HEK293 (cell line): ENCODE data around the gene PLCL2.

Experiments
- CTCF ChIA-PET: fragments of 350-600 bp; formaldehyde crosslinking; extraction: SDS; loops from one replicate; lab custom pipeline; 2021; ENCODE audit warnings: antibody characterized with exemption; lab: Yijun Ruan, JAX
- POLR2A ChIA-PET: fragments of 300-600 bp; formaldehyde crosslinking; extraction: SDS; loops from one replicate; lab custom pipeline; 2020; ENCODE audit warnings: antibody characterized with exemption, inconsistent platforms; lab: Yijun Ruan, JAX
- H3K27ac ChIP-seq: fragments of 200-500 bp; sonication (Bioruptor generic); 2 replicates; pipeline ENCODE4 v1.5.1; 2014; ENCODE audit warnings: low read depth, low read length, control low read depth, inconsistent platforms; ENCODE audit errors: extremely low read depth
- H3K36me3 ChIP-seq, 2 experiments: fragments of 200-500 bp in 1 of 2; sonication (Bioruptor generic) in 1 of 2; 1 replicate in 1 of 2; 2 replicates in 1 of 2; pipeline ENCODE4 v1.5.1; 2014 to 2017; ENCODE audit warnings: inconsistent platforms in 2 of 2, low read length in 2 of 2; ENCODE audit not compliant: control insufficient read depth in 2 of 2, insufficient read depth in 1 of 2
- H3K4me1 ChIP-seq: fragments of 200-500 bp; sonication (Bioruptor generic); 2 replicates; pipeline ENCODE4 v1.5.1; 2014; ENCODE audit warnings: mild to moderate bottlenecking, low read length, inconsistent platforms; ENCODE audit not compliant: control insufficient read depth, insufficient read depth
- H3K4me3 ChIP-seq: 2 replicates; pipeline ENCODE4 v1.5.1; 2011; ENCODE audit warnings: low read depth, mild to moderate bottlenecking, control low read depth, low read length, moderate library complexity
- H3K9me3 ChIP-seq: fragments of 200-500 bp; sonication (Bioruptor generic); 2 replicates; pipeline ENCODE4 v1.5.1; 2014; ENCODE audit warnings: low read depth, low read length, inconsistent platforms; ENCODE audit not compliant: control insufficient read depth, insufficient read depth
- KLF16 ChIP-seq: fragments of 450-650 bp; formaldehyde crosslinking; IDR thresholded peaks from 2 replicates; pipeline ENCODE4 v1.5.1; 2017; ENCODE audit warnings: missing biosample characterization, missing genetic modification characterization
- OVOL3 ChIP-seq: fragments of 450-650 bp; formaldehyde crosslinking; IDR thresholded peaks from 2 replicates; pipeline ENCODE4 v1.5.1; 2016; ENCODE audit warnings: missing biosample characterization, missing genetic modification characterization
- PRDM1 ChIP-seq: fragments of 450-650 bp; formaldehyde crosslinking; IDR thresholded peaks from 2 replicates; pipeline ENCODE4; 2016; ENCODE audit warnings: missing biosample characterization, missing genetic modification characterization
- SCRT2 ChIP-seq: fragments of 450-650 bp; formaldehyde crosslinking; IDR thresholded peaks from 2 replicates; pipeline ENCODE4 v1.5.1; 2016; ENCODE audit warnings: missing biosample characterization, missing genetic modification characterization
- SP7 ChIP-seq: fragments of 450-650 bp; formaldehyde crosslinking; IDR thresholded peaks from 2 replicates; pipeline ENCODE4 v1.5.1; 2016; ENCODE audit warnings: missing biosample characterization, missing genetic modification characterization
- ZBTB21 ChIP-seq: fragments of 450-650 bp; formaldehyde crosslinking; IDR thresholded peaks from 2 replicates; pipeline ENCODE4 v1.5.1; 2017; ENCODE audit warnings: missing biosample characterization, missing genetic modification characterization
- ZFP69B ChIP-seq: fragments of 450-650 bp; formaldehyde crosslinking; IDR thresholded peaks from 2 replicates; pipeline ENCODE4 v1.5.1; 2016; ENCODE audit warnings: missing biosample characterization, missing genetic modification characterization
- ZNF10 ChIP-seq: fragments of 450-650 bp; formaldehyde crosslinking; IDR thresholded peaks from 2 replicates; pipeline ENCODE4 v1.5.1; 2017; ENCODE audit warnings: missing biosample characterization, missing genetic modification characterization
- ZNF112 ChIP-seq: fragments of 450-650 bp; formaldehyde crosslinking; IDR thresholded peaks from 2 replicates; pipeline ENCODE4 v1.5.0; 2017; ENCODE audit warnings: missing biosample characterization, missing genetic modification characterization
- ZNF114 ChIP-seq: fragments of 450-650 bp; formaldehyde crosslinking; IDR thresholded peaks from 2 replicates; pipeline ENCODE4 v1.5.0; 2017; ENCODE audit warnings: missing biosample characterization, missing genetic modification characterization
- ZNF121 ChIP-seq: fragments of 450-650 bp; formaldehyde crosslinking; IDR thresholded peaks from 2 replicates; pipeline ENCODE4 v1.5.1; 2016; ENCODE audit warnings: missing biosample characterization, missing genetic modification characterization
- ZNF175 ChIP-seq: fragments of 450-650 bp; formaldehyde crosslinking; IDR thresholded peaks from 2 replicates; pipeline ENCODE4 v1.5.1; 2016; ENCODE audit warnings: missing biosample characterization, missing genetic modification characterization
- ZNF19 ChIP-seq: fragments of 450-650 bp; formaldehyde crosslinking; IDR thresholded peaks from 2 replicates; pipeline ENCODE4; 2016; ENCODE audit warnings: missing biosample characterization, missing genetic modification characterization, low read depth
- ZNF2 ChIP-seq: fragments of 450-650 bp; formaldehyde crosslinking; IDR thresholded peaks from 2 replicates; pipeline ENCODE4 v1.5.1; 2016; ENCODE audit warnings: missing biosample characterization, missing genetic modification characterization
- ZNF223 ChIP-seq: fragments of 450-650 bp; formaldehyde crosslinking; IDR thresholded peaks from 2 replicates; pipeline ENCODE4 v1.5.1; 2016; ENCODE audit warnings: missing biosample characterization, missing genetic modification characterization
- ZNF266 ChIP-seq: fragments of 450-650 bp; formaldehyde crosslinking; IDR thresholded peaks from 2 replicates; pipeline ENCODE4 v1.5.1; 2016; ENCODE audit warnings: missing biosample characterization, missing genetic modification characterization, low read depth
- ZNF311 ChIP-seq: fragments of 450-650 bp; formaldehyde crosslinking; IDR thresholded peaks from 2 replicates; pipeline ENCODE4 v1.5.1; 2017; ENCODE audit warnings: missing biosample characterization, missing genetic modification characterization, borderline replicate concordance
- ZNF324 ChIP-seq: fragments of 450-650 bp; formaldehyde crosslinking; IDR thresholded peaks from 2 replicates; pipeline ENCODE4 v1.5.1; 2016; ENCODE audit warnings: missing biosample characterization, missing genetic modification characterization
- ZNF37A ChIP-seq: fragments of 450-650 bp; IDR thresholded peaks from 2 replicates; pipeline ENCODE4 v1.5.1; 2018; ENCODE audit warnings: missing biosample characterization, missing genetic modification characterization
- ZNF391 ChIP-seq: fragments of 450-650 bp; formaldehyde crosslinking; IDR thresholded peaks from 2 replicates; pipeline ENCODE4 v1.5.1; 2016; ENCODE audit warnings: low read depth, missing biosample characterization, missing genetic modification characterization, borderline replicate concordance
- ZNF510 ChIP-seq: fragments of 450-650 bp; formaldehyde crosslinking; IDR thresholded peaks from 2 replicates; pipeline ENCODE4 v1.5.1; 2018; ENCODE audit warnings: mild to moderate bottlenecking, missing genetic modification characterization, missing biosample characterization; ENCODE audit not compliant: insufficient replicate concordance
- ZNF521 ChIP-seq: fragments of 450-650 bp; formaldehyde crosslinking; IDR thresholded peaks from 2 replicates; pipeline ENCODE4 v1.5.1; 2017; ENCODE audit warnings: missing biosample characterization, mild to moderate bottlenecking, missing genetic modification characterization
- ZNF555 ChIP-seq: fragments of 450-650 bp; formaldehyde crosslinking; conservative IDR thresholded peaks from 2 replicates; pipeline ENCODE4 v1.5.1; 2017; ENCODE audit warnings: missing biosample characterization, mild to moderate bottlenecking, missing genetic modification characterization, inconsistent platforms
- ZNF664 ChIP-seq: fragments of 450-650 bp; formaldehyde crosslinking; IDR thresholded peaks from 2 replicates; pipeline ENCODE4 v1.5.1; 2016; ENCODE audit warnings: missing biosample characterization, missing genetic modification characterization
- ZNF776 ChIP-seq: fragments of 450-650 bp; formaldehyde crosslinking; IDR thresholded peaks from 2 replicates; pipeline ENCODE4 v1.5.0; 2017; ENCODE audit warnings: missing biosample characterization, missing genetic modification characterization, borderline replicate concordance
- ZNF791 ChIP-seq: fragments of 450-650 bp; formaldehyde crosslinking; IDR thresholded peaks from 2 replicates; pipeline ENCODE4 v1.5.1; 2016; ENCODE audit warnings: missing biosample characterization, missing genetic modification characterization
- ZNF837 ChIP-seq: fragments of 450-650 bp; formaldehyde crosslinking; IDR thresholded peaks from 2 replicates; pipeline ENCODE4 v1.5.1; 2016; ENCODE audit warnings: missing biosample characterization, missing genetic modification characterization
- TF ChIP-seq, protein P1 (sequence below): fragments of 450-650 bp; formaldehyde crosslinking; IDR thresholded peaks from 2 replicates; pipeline ENCODE4 v1.5.1; 2016; ENCODE audit warnings: missing biosample characterization, missing genetic modification characterization
- TF ChIP-seq, protein P2 (sequence below): IDR thresholded peaks from 2 replicates; pipeline ENCODE4 v1.6.1; 2011; ENCODE audit warnings: mild to moderate bottlenecking, low read depth, low read length, borderline replicate concordance
- TF ChIP-seq, protein P3 (sequence below): fragments of 450-650 bp; formaldehyde crosslinking; IDR thresholded peaks from 2 replicates; pipeline ENCODE4 v1.5.1; 2016; ENCODE audit warnings: missing biosample characterization, missing genetic modification characterization

The PLCL2 gene

DNA sequence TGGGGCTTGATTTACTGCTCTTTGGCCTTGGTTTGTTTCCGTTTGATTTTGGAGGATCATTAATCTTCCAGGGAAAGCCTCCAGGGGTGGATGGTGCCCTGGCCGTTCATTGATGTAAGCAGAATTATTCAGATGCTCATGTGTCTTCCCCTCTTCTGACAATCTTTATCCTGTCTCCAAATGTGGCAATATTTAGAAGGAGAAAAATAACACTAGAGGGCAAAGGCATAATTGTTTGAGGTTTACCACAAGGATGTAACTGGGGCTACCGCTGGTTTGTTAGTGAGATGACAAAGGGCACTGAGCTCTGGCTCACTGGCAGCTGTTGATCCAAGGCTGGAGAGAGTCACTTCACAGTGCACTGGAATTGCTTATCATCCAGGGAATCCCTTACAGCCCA, 18.2 kb upstream of the PLCL2 start:
- ChIA-PET POLR2A (interaction anchor here (1.0 kb wide), 1 partner anchor 17 kb away, joined by 3 read pairs; no protein-coding TSS in a partner anchor), CTCF (no interaction called here)
- Histone ChIP-seq H3K4me3 (no peak overlapping the region), H3K9me3 (no peaks in the 10 kb centered on the region), H3K27ac (no peak overlapping the region), H3K4me1 (no peaks in the 10 kb centered on the region; the same call in 1 of the 2 replicates), H3K36me3 (no peaks in the 10 kb centered on the region)
- TF ChIP-seq ZNF664 (tag by site-specific recombination) (no peak), ZNF114 (no peak), ZNF19 (no peak), SCRT2 (tag by site-specific recombination) (0 out of 2 replicates have a peak, but pooled peaks have one; percentile 30)
- TF ChIP-seq, protein P1, sequence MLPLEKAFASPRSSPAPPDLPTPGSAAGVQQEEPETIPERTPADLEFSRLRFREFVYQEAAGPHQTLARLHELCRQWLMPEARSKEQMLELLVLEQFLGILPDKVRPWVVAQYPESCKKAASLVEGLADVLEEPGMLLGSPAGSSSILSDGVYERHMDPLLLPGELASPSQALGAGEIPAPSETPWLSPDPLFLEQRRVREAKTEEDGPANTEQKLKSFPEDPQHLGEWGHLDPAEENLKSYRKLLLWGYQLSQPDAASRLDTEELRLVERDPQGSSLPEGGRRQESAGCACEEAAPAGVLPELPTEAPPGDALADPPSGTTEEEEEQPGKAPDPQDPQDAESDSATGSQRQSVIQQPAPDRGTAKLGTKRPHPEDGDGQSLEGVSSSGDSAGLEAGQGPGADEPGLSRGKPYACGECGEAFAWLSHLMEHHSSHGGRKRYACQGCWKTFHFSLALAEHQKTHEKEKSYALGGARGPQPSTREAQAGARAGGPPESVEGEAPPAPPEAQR (tag by site-specific recombination), result no peak

DNA sequence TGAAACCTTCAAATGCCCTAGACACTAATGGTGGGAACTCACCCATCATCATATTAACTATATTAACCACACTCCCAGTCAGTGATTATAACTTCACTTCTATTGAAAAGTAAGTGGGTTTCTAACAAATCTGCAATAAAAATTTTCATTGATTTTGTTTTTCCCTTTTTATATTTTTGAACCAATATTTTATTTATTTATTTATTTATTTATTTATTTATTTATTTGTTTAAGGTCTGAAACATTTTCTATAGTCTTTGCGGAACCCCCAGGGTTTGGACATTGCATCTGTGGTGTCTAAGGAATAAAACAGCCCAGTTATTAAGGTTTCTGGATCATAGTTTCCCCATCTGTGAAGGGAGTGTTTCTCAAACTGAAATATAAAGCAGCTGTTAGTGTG, 16.2 kb upstream of the PLCL2 start:
- H3K27ac ChIP-seq, result no peak overlapping the region
- POLR2A ChIA-PET, result no interaction called here
- TF ChIP-seq, protein P2, sequence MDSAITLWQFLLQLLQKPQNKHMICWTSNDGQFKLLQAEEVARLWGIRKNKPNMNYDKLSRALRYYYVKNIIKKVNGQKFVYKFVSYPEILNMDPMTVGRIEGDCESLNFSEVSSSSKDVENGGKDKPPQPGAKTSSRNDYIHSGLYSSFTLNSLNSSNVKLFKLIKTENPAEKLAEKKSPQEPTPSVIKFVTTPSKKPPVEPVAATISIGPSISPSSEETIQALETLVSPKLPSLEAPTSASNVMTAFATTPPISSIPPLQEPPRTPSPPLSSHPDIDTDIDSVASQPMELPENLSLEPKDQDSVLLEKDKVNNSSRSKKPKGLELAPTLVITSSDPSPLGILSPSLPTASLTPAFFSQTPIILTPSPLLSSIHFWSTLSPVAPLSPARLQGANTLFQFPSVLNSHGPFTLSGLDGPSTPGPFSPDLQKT, result no peak
- no peak for TF ChIP-seq ZNF311
- no peak for TF ChIP-seq ZNF776 (tag by site-specific recombination)
- TF ChIP-seq ZNF37A (tag by site-specific recombination), result no peak
- TF ChIP-seq ZNF324, result no peak
- no peak for TF ChIP-seq ZNF112
- TF ChIP-seq ZNF10, result no peak
- TF ChIP-seq ZNF121 (tag by site-specific recombination), result no peak
- 0 out of 2 replicates have a peak, but pooled peaks have one; percentile 44 for TF ChIP-seq ZNF266 (tag by site-specific recombination)
- no peak for TF ChIP-seq PRDM1 (tag by site-specific recombination)
- TF ChIP-seq ZNF555 (tag by site-specific recombination), result peak; percentile 54
- TF ChIP-seq ZNF391, result no peak
- no peak for TF ChIP-seq ZNF19
- TF ChIP-seq ZNF2, result no peak
- TF ChIP-seq ZFP69B (tag by site-specific recombination), result no peak
- TF ChIP-seq ZNF521 (tag by site-specific recombination), result no peak
- TF ChIP-seq ZNF223, result no peak
- TF ChIP-seq ZBTB21 (tag by site-specific recombination), result no peak
- no peak for TF ChIP-seq ZNF510 (tag by site-specific recombination)
- no peak for TF ChIP-seq ZNF791 (tag by site-specific recombination)
- TF ChIP-seq KLF16 (tag by site-specific recombination), result no peak
- TF ChIP-seq OVOL3 (tag by site-specific recombination), result no peak
- TF ChIP-seq, protein P3, sequence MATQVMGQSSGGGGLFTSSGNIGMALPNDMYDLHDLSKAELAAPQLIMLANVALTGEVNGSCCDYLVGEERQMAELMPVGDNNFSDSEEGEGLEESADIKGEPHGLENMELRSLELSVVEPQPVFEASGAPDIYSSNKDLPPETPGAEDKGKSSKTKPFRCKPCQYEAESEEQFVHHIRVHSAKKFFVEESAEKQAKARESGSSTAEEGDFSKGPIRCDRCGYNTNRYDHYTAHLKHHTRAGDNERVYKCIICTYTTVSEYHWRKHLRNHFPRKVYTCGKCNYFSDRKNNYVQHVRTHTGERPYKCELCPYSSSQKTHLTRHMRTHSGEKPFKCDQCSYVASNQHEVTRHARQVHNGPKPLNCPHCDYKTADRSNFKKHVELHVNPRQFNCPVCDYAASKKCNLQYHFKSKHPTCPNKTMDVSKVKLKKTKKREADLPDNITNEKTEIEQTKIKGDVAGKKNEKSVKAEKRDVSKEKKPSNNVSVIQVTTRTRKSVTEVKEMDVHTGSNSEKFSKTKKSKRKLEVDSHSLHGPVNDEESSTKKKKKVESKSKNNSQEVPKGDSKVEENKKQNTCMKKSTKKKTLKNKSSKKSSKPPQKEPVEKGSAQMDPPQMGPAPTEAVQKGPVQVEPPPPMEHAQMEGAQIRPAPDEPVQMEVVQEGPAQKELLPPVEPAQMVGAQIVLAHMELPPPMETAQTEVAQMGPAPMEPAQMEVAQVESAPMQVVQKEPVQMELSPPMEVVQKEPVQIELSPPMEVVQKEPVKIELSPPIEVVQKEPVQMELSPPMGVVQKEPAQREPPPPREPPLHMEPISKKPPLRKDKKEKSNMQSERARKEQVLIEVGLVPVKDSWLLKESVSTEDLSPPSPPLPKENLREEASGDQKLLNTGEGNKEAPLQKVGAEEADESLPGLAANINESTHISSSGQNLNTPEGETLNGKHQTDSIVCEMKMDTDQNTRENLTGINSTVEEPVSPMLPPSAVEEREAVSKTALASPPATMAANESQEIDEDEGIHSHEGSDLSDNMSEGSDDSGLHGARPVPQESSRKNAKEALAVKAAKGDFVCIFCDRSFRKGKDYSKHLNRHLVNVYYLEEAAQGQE (tag by site-specific recombination), result peak; percentile 26; the same call in 1 of the 2 replicates
- TF ChIP-seq ZNF837 (tag by site-specific recombination), result no peak
- no peak for TF ChIP-seq SP7 (tag by site-specific recombination)
- no peak for TF ChIP-seq ZNF175 (tag by site-specific recombination)

More for the DNA sequence above, 16.2 kb upstream of the PLCL2 start:
- Histone ChIP-seq H3K36me3 (no peaks in the 10 kb centered on the region), H3K4me3 (no peak overlapping the region), H3K9me3 (no peaks in the 10 kb centered on the region), H3K4me1 (no peaks in the 10 kb centered on the region; the same call in 1 of the 2 replicates)
- CTCF ChIA-PET, result interaction anchor here (0.6 kb wide), 1 partner anchor 79 kb away, joined by 5 read pairs; no protein-coding TSS in a partner anchor
